Fibroblast of skin of left biceps (primary cell): Measurements from ENCODE around the gene ZNF628.

Source experiments
- DNase-seq, 2 experiments: peaks; one replicate each; pipeline ENCODE4 v3.0.0-alpha.2; 2013; ENCODE audit warnings: low read depth in 2 of 2

The ZNF628 gene

GRCh38 chr19:55529636-55530234 is 53.3 kb downstream of the ZNF628 start:
- no peak for DNase-seq

- no peak for DNase-seq
Observed at GRCh38 chr19:55530996-55531395, 54.6 kb downstream of the ZNF628 start.
